SK-N-SH (cell line): ENCODE measurements around the gene SPATC1L. TPM values are rescaled to one million over a fixed set of nuclear protein-coding genes. Genes with fewer than 3 reads are reported as not detected.

Experiments
- CTCF ChIA-PET: fragments of 300-600, 350-600 bp; formaldehyde crosslinking; extraction: SDS; loops from one replicate; lab custom pipeline; 2021; lab: Yijun Ruan, JAX
- POLR2A ChIA-PET: fragments of 350-600 bp; sonication (Branson Sonifier 250); formaldehyde crosslinking; extraction: SDS; loops from one replicate; lab custom pipeline; 2020; ENCODE audit warnings: antibody characterized with exemption, inconsistent platforms; lab: Yijun Ruan, JAX
- DNase-seq: peaks from one replicate; pipeline ENCODE4 v3.0.0; 2012
- H2AFZ ChIP-seq: fragments of 200-600 bp; sonication (generic); 2 replicates; pipeline ENCODE4 v1.8.1; 2016; ENCODE audit warnings: antibody characterized with exemption, mild to moderate bottlenecking, low read depth
- H3F3A ChIP-seq: fragments of 200-600 bp; sonication (generic); replicated peaks from 2 replicates; pipeline ENCODE3; 2016; ENCODE audit warnings: antibody characterized with exemption, mild to moderate bottlenecking; ENCODE audit not compliant: insufficient read depth
- H3K27ac ChIP-seq, 2 experiments: fragments of 200-500 bp in 1 of 2; fragments of 200-600 bp in 1 of 2; sonication (Bioruptor generic) in 1 of 2; sonication (generic), shearing (Covaris generic) in 1 of 2; 2 replicates each; pipeline versions ENCODE4 v1.5.1 to v1.6.1; 2014 to 2016; ENCODE audit warnings: low read depth in 2 of 2, inconsistent platforms in 1 of 2, low read length in 1 of 2, mild to moderate bottlenecking in 1 of 2, mixed read lengths in 1 of 2
- H3K27me3 ChIP-seq: fragments of 200-600 bp; sonication (generic), shearing (Covaris generic); 2 replicates; pipeline ENCODE4 v1.6.1; 2016; ENCODE audit warnings: mixed run types; ENCODE audit not compliant: insufficient read depth
- H3K36me3 ChIP-seq, 2 experiments: fragments of 200-500 bp in 1 of 2; fragments of 200-600 bp in 1 of 2; sonication (Bioruptor generic) in 1 of 2; sonication (generic) in 1 of 2; replicated peaks in 1 of 2; 2 replicates each; pipeline versions ENCODE3 to v1.5.1; 2014 to 2016; ENCODE audit warnings: low read length in 1 of 2, mild to moderate bottlenecking in 1 of 2; ENCODE audit not compliant: insufficient read depth in 2 of 2, control insufficient read depth in 1 of 2
- H3K4me1 ChIP-seq, 2 experiments: fragments of 200-500 bp in 1 of 2; fragments of 200-600 bp in 1 of 2; sonication (Bioruptor generic) in 1 of 2; sonication (generic), shearing (Covaris generic) in 1 of 2; 2 replicates each; pipeline versions ENCODE4 v1.5.1 to v1.6.1; 2014 to 2016; ENCODE audit warnings: low read depth in 1 of 2, low read length in 1 of 2, mixed run types in 1 of 2; ENCODE audit not compliant: insufficient read depth in 2 of 2, control insufficient read depth in 1 of 2
- H3K4me2 ChIP-seq: fragments of 200-600 bp; sonication (generic), shearing (Covaris generic); 2 replicates; pipeline ENCODE4 v1.6.1; 2017; ENCODE audit warnings: mixed run types
- H3K4me3 ChIP-seq, 2 experiments: fragments of 200-500 bp in 1 of 2; fragments of 200-600 bp in 1 of 2; sonication (Bioruptor generic) in 1 of 2; sonication (generic), shearing (Covaris generic) in 1 of 2; 2 replicates each; pipeline versions ENCODE4 v1.5.1 to v1.8.1; 2014 to 2016; ENCODE audit warnings: low read depth in 2 of 2, inconsistent platforms in 1 of 2, low read length in 1 of 2, mild to moderate bottlenecking in 1 of 2, mixed read lengths in 1 of 2, moderate library complexity in 1 of 2
- H3K79me2 ChIP-seq: fragments of 200-600 bp; sonication (generic); 2 replicates; pipeline ENCODE4 v1.8.1; 2017; ENCODE audit warnings: mild to moderate bottlenecking; ENCODE audit not compliant: insufficient read depth
- H3K9ac ChIP-seq: fragments of 200-600 bp; sonication (generic); 2 replicates; pipeline ENCODE4 v1.6.1; 2017; ENCODE audit warnings: mixed run types
- H3K9me2 ChIP-seq: fragments of 200-600 bp; sonication (generic); 2 replicates; pipeline ENCODE4 v1.6.1; 2017; ENCODE audit warnings: mixed run types
- H3K9me3 ChIP-seq: fragments of 200-600 bp; sonication (generic); 2 replicates; pipeline ENCODE4 v1.6.1; 2017; ENCODE audit warnings: mixed run types, mild to moderate bottlenecking, moderate library complexity
- H4K20me1 ChIP-seq: fragments of 200-600 bp; sonication (generic); 2 replicates; pipeline ENCODE4 v1.6.1; 2017; ENCODE audit warnings: mild to moderate bottlenecking, mixed run types; ENCODE audit not compliant: insufficient read depth
- EP300 ChIP-seq, 2 experiments: IDR thresholded peaks; 2 replicates each; pipeline versions ENCODE4 v1.4.0 to v1.6.1; 2012; ENCODE audit warnings: borderline replicate concordance in 1 of 2, low read depth in 1 of 2, low read length in 1 of 2
- FOSL2 ChIP-seq: IDR thresholded peaks from 2 replicates; pipeline ENCODE4 v1.4.0; 2012; ENCODE audit warnings: low read depth, mild to moderate bottlenecking, moderate library complexity, borderline replicate concordance
- FOXM1 ChIP-seq: IDR thresholded peaks from 2 replicates; pipeline ENCODE4 v1.4.0; 2012; ENCODE audit warnings: low read depth, mild to moderate bottlenecking
- GABPA ChIP-seq: IDR thresholded peaks from 2 replicates; pipeline ENCODE4 v1.4.0; 2012; ENCODE audit warnings: low read depth, mild to moderate bottlenecking
- GATA2 ChIP-seq: sonication (generic); formaldehyde crosslinking; IDR thresholded peaks from 2 replicates; pipeline ENCODE4 v1.5.0; 2020; ENCODE audit warnings: mild to moderate bottlenecking, missing genetic modification reagents
- JUND ChIP-seq: IDR thresholded peaks from 2 replicates; pipeline ENCODE4 v1.4.0; 2012
- MEF2A ChIP-seq: IDR thresholded peaks from 2 replicates; pipeline ENCODE4 v1.4.0; 2012; ENCODE audit warnings: low read depth, borderline replicate concordance
- NFIC ChIP-seq: IDR thresholded peaks from 2 replicates; pipeline ENCODE4 v1.4.0; 2012; ENCODE audit warnings: borderline replicate concordance
- POLR2AphosphoS5 ChIP-seq: IDR thresholded peaks from 2 replicates; pipeline ENCODE4 v1.6.1; 2012; ENCODE audit warnings: low read depth, low read length
- RAD21 ChIP-seq: IDR thresholded peaks from 2 replicates; pipeline ENCODE4 v1.6.1; 2012; ENCODE audit warnings: mild to moderate bottlenecking, low read length
- RFX5 ChIP-seq: IDR thresholded peaks from 2 replicates; pipeline ENCODE4 v1.6.1; 2012; ENCODE audit warnings: mild to moderate bottlenecking, improper control_type of control experiment, low read length
- RXRA ChIP-seq: IDR thresholded peaks from 2 replicates; pipeline ENCODE4 v1.4.0; 2012; ENCODE audit warnings: low read depth, mild to moderate bottlenecking, borderline replicate concordance
- SIN3A ChIP-seq: IDR thresholded peaks from 2 replicates; pipeline ENCODE4 v1.6.1; 2012; ENCODE audit warnings: low read depth, mild to moderate bottlenecking, low read length, moderate library complexity, borderline replicate concordance
- SMC3 ChIP-seq: IDR thresholded peaks from 2 replicates; pipeline ENCODE4 v1.6.1; 2012; ENCODE audit warnings: low read depth, low read length, improper control_type of control experiment
- TAF1 ChIP-seq: IDR thresholded peaks from 2 replicates; pipeline ENCODE4 v1.6.1; 2012; ENCODE audit warnings: low read depth, mild to moderate bottlenecking, low read length, moderate library complexity, borderline replicate concordance
- TCF12 ChIP-seq: IDR thresholded peaks from 2 replicates; pipeline ENCODE4 v1.4.0; 2012
- TEAD4 ChIP-seq: IDR thresholded peaks from 2 replicates; pipeline ENCODE4 v1.4.0; 2012; ENCODE audit warnings: mild to moderate bottlenecking, borderline replicate concordance; ENCODE audit not compliant: insufficient read depth
- YY1 ChIP-seq: IDR thresholded peaks from 2 replicates; pipeline ENCODE4 v1.4.0; 2012; ENCODE audit warnings: low read depth, mild to moderate bottlenecking
- WGBS: methylation state at CpG from one replicate; pipeline ENCODE4 v1.1.6; 2017; ENCODE audit warnings: low lambda C conversion rate; 5-methylcytosine and 5-hydroxymethylcytosine counted together
- polyA plus RNA-seq, 3 experiments: library from polyadenylated mRNA; depleted of rRNA; stranded (reverse); fragments of >200 nt; gene quantifications; 2 replicates each; pipeline ENCODE4 v1.2.3, GENCODE V29; 2012
- TF ChIP-seq, protein P1 (sequence below): fragments of 150-350 bp; IDR thresholded peaks from 2 replicates; pipeline ENCODE4 v1.6.1; 2017; ENCODE audit warnings: antibody characterized with exemption, low read length, low read depth, borderline replicate concordance
- TF ChIP-seq, protein P2 (sequence below): IDR thresholded peaks from 2 replicates; pipeline ENCODE4; 2012
- TF ChIP-seq, protein P3 (sequence below): IDR thresholded peaks from 2 replicates; pipeline ENCODE4 v1.4.0; 2012; ENCODE audit warnings: low read depth
- TF ChIP-seq, protein P4 (sequence below): IDR thresholded peaks from 2 replicates; pipeline ENCODE4 v1.6.1; 2012; ENCODE audit warnings: mild to moderate bottlenecking, low read depth, low read length, moderate library complexity

Gene SPATC1L
- polyA plus RNA-seq, 1 of the 3 experiments (the other 2 are of a cell fraction), result 8.3 TPM

DNA sequence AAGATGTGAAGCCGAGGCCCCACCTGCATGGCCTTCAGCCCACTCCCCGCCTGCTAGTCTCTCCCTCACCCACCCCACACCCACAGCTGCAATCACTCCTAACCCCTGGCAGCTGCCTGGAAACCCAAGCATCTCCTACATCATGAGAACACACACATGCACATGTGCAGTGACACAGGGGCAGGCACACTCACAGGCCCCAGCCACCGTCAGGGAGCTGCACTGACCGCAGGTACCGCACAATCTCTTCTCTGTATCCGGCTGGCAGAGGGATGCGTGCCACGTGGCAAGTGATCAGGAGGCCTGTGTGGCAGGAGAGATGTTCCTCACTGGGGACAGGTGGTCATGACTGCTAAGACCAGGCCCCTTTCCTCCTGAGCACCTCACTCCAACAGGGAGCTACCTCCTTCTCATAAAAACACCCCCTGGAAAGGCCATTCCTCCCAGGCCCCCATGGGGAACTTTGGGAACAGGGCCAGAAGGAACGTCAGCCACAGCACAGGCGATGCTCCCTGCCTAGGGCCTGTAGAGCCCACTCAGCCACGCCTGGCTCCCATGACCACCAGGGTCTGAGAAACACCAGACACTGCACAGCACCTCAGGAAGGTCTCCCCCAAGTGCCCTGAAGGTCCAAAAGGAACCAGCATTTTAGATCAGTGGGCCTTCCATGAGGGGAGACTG lies 38.3 kb upstream of the SPATC1L start:
- H3K9ac ChIP-seq, result no peak overlapping the region
- H3K27me3 ChIP-seq, result no peaks in the 10 kb centered on the region
- peaks cover 6 to 15% of the 10 kb centered on the region in 2 experiments; a peak in 3 of 4 replicates for H3K4me1 ChIP-seq
- peaks cover 6% of the 10 kb centered on the region for H4K20me1 ChIP-seq
- H3F3A ChIP-seq, result no peaks in the 10 kb centered on the region
- H3K9me2 ChIP-seq, result no peaks in the 10 kb centered on the region
- ChIA-PET CTCF (no interaction called here), POLR2A (no interaction called here)
- H2AFZ ChIP-seq, result no peak overlapping the region
- no peaks in the 10 kb centered on the region for H3K9me3 ChIP-seq
- 89% methylated on average over 5 of the region's 11 CpGs for WGBS
- no peak overlapping the region for H3K4me2 ChIP-seq
- TF ChIP-seq, protein P1, sequence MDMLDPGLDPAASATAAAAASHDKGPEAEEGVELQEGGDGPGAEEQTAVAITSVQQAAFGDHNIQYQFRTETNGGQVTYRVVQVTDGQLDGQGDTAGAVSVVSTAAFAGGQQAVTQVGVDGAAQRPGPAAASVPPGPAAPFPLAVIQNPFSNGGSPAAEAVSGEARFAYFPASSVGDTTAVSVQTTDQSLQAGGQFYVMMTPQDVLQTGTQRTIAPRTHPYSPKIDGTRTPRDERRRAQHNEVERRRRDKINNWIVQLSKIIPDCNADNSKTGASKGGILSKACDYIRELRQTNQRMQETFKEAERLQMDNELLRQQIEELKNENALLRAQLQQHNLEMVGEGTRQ, result no peak
- TF ChIP-seq TEAD4 (no peak), TCF12 (no peak), TAF1 (no peak), RFX5 (no peak), NFIC (no peak)
- peaks cover 0 to 25% of the 10 kb centered on the region in 2 experiments for H3K36me3 ChIP-seq
- H3K27ac ChIP-seq, result no peak overlapping the region; a peak in 1 of 4 replicates
- DNase-seq, result no peak
- no peak overlapping the region for H3K4me3 ChIP-seq
- peaks cover 31% of the 10 kb centered on the region for H3K79me2 ChIP-seq

DNA sequence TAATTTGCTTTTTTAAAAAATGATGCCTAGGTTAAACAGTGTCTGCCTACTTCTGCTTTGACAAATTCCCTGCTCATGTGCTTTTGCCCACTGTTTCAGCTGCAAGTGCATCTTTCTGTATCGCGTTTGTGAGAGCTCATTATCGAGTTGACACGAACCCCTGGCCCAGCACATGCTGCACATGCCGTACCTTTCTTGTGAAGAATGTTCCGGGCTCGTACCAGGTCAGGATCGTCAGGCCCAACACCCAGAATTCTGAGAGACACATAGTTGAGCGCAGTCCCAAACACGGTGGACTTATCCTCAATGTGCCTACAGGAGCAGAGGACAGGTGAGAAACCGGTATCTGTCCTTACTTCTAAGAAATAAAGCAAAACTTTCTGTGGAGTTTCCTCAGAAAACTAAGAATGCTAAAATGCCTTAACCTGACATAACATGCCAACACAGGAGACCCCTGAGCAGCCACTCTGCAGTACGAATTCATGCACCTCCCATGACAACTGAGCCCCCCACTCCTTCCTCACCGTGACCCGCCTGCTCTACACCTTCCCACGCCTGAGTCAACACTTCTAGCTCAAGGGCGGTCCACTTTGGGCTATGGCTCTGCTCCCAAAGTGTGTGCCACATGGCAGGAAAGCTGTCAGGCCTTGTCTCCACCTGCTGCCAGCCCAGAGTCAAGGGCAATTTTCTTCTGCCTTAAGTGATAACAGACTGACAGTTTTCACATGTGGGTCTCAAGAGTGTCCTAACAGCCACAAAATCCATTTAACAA lies 37.6 kb upstream of the SPATC1L start:
- Histone ChIP-seq H3F3A (no peaks in the 10 kb centered on the region), H3K27me3 (no peaks in the 10 kb centered on the region), H3K27ac (no peak overlapping the region), H3K9me3 (no peaks in the 10 kb centered on the region), H3K4me2 (no peak overlapping the region), H4K20me1 (no peaks in the 10 kb centered on the region; the same call in 1 of the 2 replicates), H3K4me1 (peaks cover 6 to 8% of the 10 kb centered on the region in 2 experiments; a peak in 2 of 4 replicates), H3K4me3 (no peak overlapping the region), H3K9ac (no peak overlapping the region), H3K79me2 (peaks cover 25% of the 10 kb centered on the region), H3K9me2 (no peaks in the 10 kb centered on the region), H2AFZ (no peak overlapping the region), H3K36me3 (peaks cover 0 to 25% of the 10 kb centered on the region in 2 experiments)
- 88% methylated on average over 16 of the region's 16 CpGs for WGBS
- DNase-seq, result no peak
- ChIA-PET POLR2A (no interaction called here), CTCF (interaction anchor here (1.2 to 1.6 kb wide), 2 partner anchors 9 to 69 kb away, joined by 4 read pairs; no protein-coding TSS in a partner anchor)
- TF ChIP-seq RFX5, result no peak
- TF ChIP-seq MEF2A, result no peak
- TF ChIP-seq, protein P2, sequence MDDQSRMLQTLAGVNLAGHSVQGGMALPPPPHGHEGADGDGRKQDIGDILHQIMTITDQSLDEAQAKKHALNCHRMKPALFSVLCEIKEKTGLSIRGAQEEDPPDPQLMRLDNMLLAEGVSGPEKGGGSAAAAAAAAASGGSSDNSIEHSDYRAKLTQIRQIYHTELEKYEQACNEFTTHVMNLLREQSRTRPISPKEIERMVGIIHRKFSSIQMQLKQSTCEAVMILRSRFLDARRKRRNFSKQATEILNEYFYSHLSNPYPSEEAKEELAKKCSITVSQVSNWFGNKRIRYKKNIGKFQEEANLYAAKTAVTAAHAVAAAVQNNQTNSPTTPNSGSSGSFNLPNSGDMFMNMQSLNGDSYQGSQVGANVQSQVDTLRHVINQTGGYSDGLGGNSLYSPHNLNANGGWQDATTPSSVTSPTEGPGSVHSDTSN, result no peak
- no peak for TF ChIP-seq RAD21
- TF ChIP-seq, protein P3, sequence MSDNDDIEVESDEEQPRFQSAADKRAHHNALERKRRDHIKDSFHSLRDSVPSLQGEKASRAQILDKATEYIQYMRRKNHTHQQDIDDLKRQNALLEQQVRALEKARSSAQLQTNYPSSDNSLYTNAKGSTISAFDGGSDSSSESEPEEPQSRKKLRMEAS, result no peak
- TF ChIP-seq RXRA, result no peak
- TF ChIP-seq, protein P4, sequence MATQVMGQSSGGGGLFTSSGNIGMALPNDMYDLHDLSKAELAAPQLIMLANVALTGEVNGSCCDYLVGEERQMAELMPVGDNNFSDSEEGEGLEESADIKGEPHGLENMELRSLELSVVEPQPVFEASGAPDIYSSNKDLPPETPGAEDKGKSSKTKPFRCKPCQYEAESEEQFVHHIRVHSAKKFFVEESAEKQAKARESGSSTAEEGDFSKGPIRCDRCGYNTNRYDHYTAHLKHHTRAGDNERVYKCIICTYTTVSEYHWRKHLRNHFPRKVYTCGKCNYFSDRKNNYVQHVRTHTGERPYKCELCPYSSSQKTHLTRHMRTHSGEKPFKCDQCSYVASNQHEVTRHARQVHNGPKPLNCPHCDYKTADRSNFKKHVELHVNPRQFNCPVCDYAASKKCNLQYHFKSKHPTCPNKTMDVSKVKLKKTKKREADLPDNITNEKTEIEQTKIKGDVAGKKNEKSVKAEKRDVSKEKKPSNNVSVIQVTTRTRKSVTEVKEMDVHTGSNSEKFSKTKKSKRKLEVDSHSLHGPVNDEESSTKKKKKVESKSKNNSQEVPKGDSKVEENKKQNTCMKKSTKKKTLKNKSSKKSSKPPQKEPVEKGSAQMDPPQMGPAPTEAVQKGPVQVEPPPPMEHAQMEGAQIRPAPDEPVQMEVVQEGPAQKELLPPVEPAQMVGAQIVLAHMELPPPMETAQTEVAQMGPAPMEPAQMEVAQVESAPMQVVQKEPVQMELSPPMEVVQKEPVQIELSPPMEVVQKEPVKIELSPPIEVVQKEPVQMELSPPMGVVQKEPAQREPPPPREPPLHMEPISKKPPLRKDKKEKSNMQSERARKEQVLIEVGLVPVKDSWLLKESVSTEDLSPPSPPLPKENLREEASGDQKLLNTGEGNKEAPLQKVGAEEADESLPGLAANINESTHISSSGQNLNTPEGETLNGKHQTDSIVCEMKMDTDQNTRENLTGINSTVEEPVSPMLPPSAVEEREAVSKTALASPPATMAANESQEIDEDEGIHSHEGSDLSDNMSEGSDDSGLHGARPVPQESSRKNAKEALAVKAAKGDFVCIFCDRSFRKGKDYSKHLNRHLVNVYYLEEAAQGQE, result no peak
- no peak for TF ChIP-seq TAF1
- TF ChIP-seq GABPA, result no peak
- TF ChIP-seq FOXM1, result no peak
- no peak for TF ChIP-seq YY1
- TF ChIP-seq SIN3A, result no peak
- TF ChIP-seq GATA2 (CRISPR knock-in tag), result no peak
- TF ChIP-seq SMC3, result no peak
- no peak for TF ChIP-seq EP300 (IDR thresholded peaks at IDR 0.05; ENCODE audit: borderline replicate concordance in 1 of 2, low read depth in 1 of 2, low read length in 1 of 2)
- TF ChIP-seq JUND, result no peak
- TF ChIP-seq FOSL2, result no peak
- TF ChIP-seq POLR2AphosphoS5, result no peak
